Prostate gland (tissue), 2 donors: ENCODE results near the gene CTCF. TPM values are rescaled to one million over a fixed set of nuclear protein-coding genes. Genes with fewer than 3 reads are reported as not detected.
A peak's percentile ranks its signal among the peaks of the same experiment; 100 is the strongest.
"Not testable (repeated sequence)": the region's sequence is repeated elsewhere in the genome, so short reads cannot be mapped to it uniquely, and the experiment has no call there.

ENCODE experiments used
- DNase-seq: peaks from one replicate; pipeline ENCODE4 v3.0.0-alpha.2; 2019; ENCODE audit warnings: low spot score
- H3K27ac ChIP-seq, 2 donors: fragments of 200-600 bp; sonication (generic); 2 replicates each; pipeline ENCODE4 v1.5.1; 2017 to 2019
- H3K27me3 ChIP-seq: fragments of 200-600 bp; sonication (generic); replicated peaks from 2 replicates; pipeline ENCODE4 v1.5.1; 2019; ENCODE audit not compliant: insufficient read depth
- H3K36me3 ChIP-seq, 2 donors: fragments of 200-600 bp; sonication (generic); 1 replicate in 1 of 2; 2 replicates in 1 of 2; pipeline versions ENCODE4 v1.5.1 to v1.8.1; 2017 to 2019
- H3K4me1 ChIP-seq: fragments of 200-600 bp; sonication (generic); replicated peaks from 2 replicates; pipeline ENCODE4 v1.5.1; 2019
- H3K4me3 ChIP-seq, 2 donors: fragments of 200-600 bp; sonication (generic); 2 replicates each; pipeline ENCODE4 v1.5.1; 2017 to 2019
- H3K9me3 ChIP-seq: fragments of 200-600 bp; sonication (generic); 2 replicates; pipeline ENCODE4 v1.5.1; 2017
- CTCF ChIP-seq, 4 experiments: fragments of 200-600 bp in 2 of 4; fragments of 450-650 bp in 2 of 4; sonication (generic) in 2 of 4; IDR thresholded peaks; 1 replicate in 3 of 4; 2 replicates in 1 of 4; pipeline ENCODE4 v1.5.1; 2016 to 2019; ENCODE audit warnings: antibody characterized with exemption in 4 of 4, mild to moderate bottlenecking in 2 of 4, moderate library complexity in 2 of 4
- POLR2A ChIP-seq: fragments of 450-650 bp; IDR thresholded peaks from one replicate; pipeline ENCODE4 v1.6.1; 2016; ENCODE audit warnings: antibody characterized with exemption, mild to moderate bottlenecking
- POLR2AphosphoS5 ChIP-seq: sonication (generic); formaldehyde crosslinking; IDR thresholded peaks from one replicate; pipeline ENCODE4 v1.6.1; 2017; ENCODE audit warnings: antibody characterized with exemption
- WGBS: methylation state at CpG from one replicate; pipeline ENCODE4 v1.1.5; 2018; 5-methylcytosine and 5-hydroxymethylcytosine counted together
- intact Hi-C: fragments of 100-400 bp; cut with DNase I; formaldehyde crosslinking; loops from one replicate; pipeline ENCODE4 v1.14.2; 2022
- total RNA-seq, 2 donors: library from RNA; depleted of rRNA; stranded (reverse); fragments of >200 nt; gene quantifications; one replicate each; pipeline ENCODE4 v1.1.0, GENCODE V29; 2016

The CTCF gene
- total RNA-seq, 2 donors from 2014 or later, result 39.9 to 48.9 TPM

- no peaks in the 10 kb centered on the region for H3K27me3 ChIP-seq
- TF ChIP-seq CTCF (IDR thresholded peaks at IDR 0.05) (no peak), POLR2AphosphoS5 (no peak), POLR2A (no peak)
- intact Hi-C loops, result loop anchor here (5.0 to 10.0 kb wide), 3 partner anchors 47 to 405 kb away; partner anchors contain the start of genes ACD, AGRP, ATP6V0D1 and C16orf86
- peak overlapping the region; percentile 81 to 84 for H3K27ac ChIP-seq
- peaks cover 3% of the 10 kb centered on the region for H3K4me1 ChIP-seq
- DNase-seq, result no peak
- no peaks in the 10 kb centered on the region for H3K36me3 ChIP-seq
- WGBS, result 4% methylated on average over 16 of the region's 16 CpGs
- no peaks in the 10 kb centered on the region for H3K9me3 ChIP-seq
- H3K4me3 ChIP-seq, result peak overlapping the region; percentile 66 to 77
Measured at GRCh38 chr16:67529582-67530012, 32.7 kb upstream of the CTCF start.

GRCh38 chr16:67530013-67530939 is 32.0 kb upstream of the CTCF start:
- Histone ChIP-seq H3K27ac (peak overlapping the region; percentile 81 to 84), H3K36me3 (no peaks in the 10 kb centered on the region), H3K4me1 (peaks cover 3% of the 10 kb centered on the region), H3K4me3 (peak overlapping the region; percentile 66 to 77), H3K27me3 (no peaks in the 10 kb centered on the region), H3K9me3 (no peaks in the 10 kb centered on the region)
- peak; percentile 35 for DNase-seq
- intact Hi-C loops, result loop anchor here (10.0 kb wide), 1 partner anchor 405 kb away; the partner anchor contains the start of genes CTRL and PSMB10
- WGBS, result 3% methylated on average over 48 of the region's 48 CpGs
- TF ChIP-seq POLR2AphosphoS5 (peak; percentile 37), POLR2A (peak; percentile 69), CTCF (IDR thresholded peaks at IDR 0.05) (no peak)

GRCh38 chr16:67531247-67531646 is 31.1 kb upstream of the CTCF start:
- no peaks in the 10 kb centered on the region for H3K27me3 ChIP-seq

GRCh38 chr16:67533024-67533560 is 29.2 kb upstream of the CTCF start:
- DNase-seq, result no peak
- intact Hi-C loops, result loop anchor here (10.0 kb wide), 1 partner anchor 402 kb away; the partner anchor contains the start of genes CTRL and PSMB10
- H3K4me3 ChIP-seq, result no peak overlapping the region
- no peak for TF ChIP-seq POLR2AphosphoS5
- TF ChIP-seq POLR2A, result no peak
- TF ChIP-seq CTCF (IDR thresholded peaks at IDR 0.05), result no peak
- H3K36me3 ChIP-seq, result no peaks in the 10 kb centered on the region
- H3K9me3 ChIP-seq, result no peaks in the 10 kb centered on the region
- H3K4me1 ChIP-seq, result peaks cover 3% of the 10 kb centered on the region
- WGBS, result 72% methylated on average over 9 of the region's 9 CpGs
- H3K27me3 ChIP-seq, result no peaks in the 10 kb centered on the region
- no peak overlapping the region for H3K27ac ChIP-seq

More at GRCh38 chr16:67531247-67531646, 31.1 kb upstream of the CTCF start:
- intact Hi-C loops, result loop anchor here (10.0 kb wide), 1 partner anchor 404 kb away; the partner anchor contains the start of genes CTRL and PSMB10
- no peak for TF ChIP-seq POLR2AphosphoS5
- no peak for TF ChIP-seq POLR2A
- no peak for TF ChIP-seq CTCF (IDR thresholded peaks at IDR 0.05)
- Histone ChIP-seq H3K27ac (no peak overlapping the region), H3K4me1 (peaks cover 3% of the 10 kb centered on the region), H3K4me3 (no peak overlapping the region), H3K9me3 (no peaks in the 10 kb centered on the region), H3K36me3 (no peaks in the 10 kb centered on the region)
- WGBS, result 84% methylated on average over 4 of the region's 4 CpGs
- DNase-seq, result no peak

- not testable (repeated sequence) for H3K27me3 ChIP-seq, H3K36me3 ChIP-seq, H3K9me3 ChIP-seq, H3K27ac ChIP-seq, H3K4me3 ChIP-seq, H3K4me1 ChIP-seq, DNase-seq
- intact Hi-C loops, result loop anchor here (10.0 kb wide), 1 partner anchor 401 kb away; the partner anchor contains the start of genes CTRL and PSMB10
- 92% methylated on average over 6 of the region's 6 CpGs for WGBS
Measured at GRCh38 chr16:67533987-67534386, 28.3 kb upstream of the CTCF start.
